ENCODE results near the gene NPAS4. TPM values are rescaled to one million over a fixed set of nuclear protein-coding genes. Genes with fewer than 3 reads are reported as not detected.

Gene NPAS4
- total and polyA plus RNA-seq, 8 donors, result 0.08 to 0.63 (median 0.14) TPM; not detected in 5

DNA sequence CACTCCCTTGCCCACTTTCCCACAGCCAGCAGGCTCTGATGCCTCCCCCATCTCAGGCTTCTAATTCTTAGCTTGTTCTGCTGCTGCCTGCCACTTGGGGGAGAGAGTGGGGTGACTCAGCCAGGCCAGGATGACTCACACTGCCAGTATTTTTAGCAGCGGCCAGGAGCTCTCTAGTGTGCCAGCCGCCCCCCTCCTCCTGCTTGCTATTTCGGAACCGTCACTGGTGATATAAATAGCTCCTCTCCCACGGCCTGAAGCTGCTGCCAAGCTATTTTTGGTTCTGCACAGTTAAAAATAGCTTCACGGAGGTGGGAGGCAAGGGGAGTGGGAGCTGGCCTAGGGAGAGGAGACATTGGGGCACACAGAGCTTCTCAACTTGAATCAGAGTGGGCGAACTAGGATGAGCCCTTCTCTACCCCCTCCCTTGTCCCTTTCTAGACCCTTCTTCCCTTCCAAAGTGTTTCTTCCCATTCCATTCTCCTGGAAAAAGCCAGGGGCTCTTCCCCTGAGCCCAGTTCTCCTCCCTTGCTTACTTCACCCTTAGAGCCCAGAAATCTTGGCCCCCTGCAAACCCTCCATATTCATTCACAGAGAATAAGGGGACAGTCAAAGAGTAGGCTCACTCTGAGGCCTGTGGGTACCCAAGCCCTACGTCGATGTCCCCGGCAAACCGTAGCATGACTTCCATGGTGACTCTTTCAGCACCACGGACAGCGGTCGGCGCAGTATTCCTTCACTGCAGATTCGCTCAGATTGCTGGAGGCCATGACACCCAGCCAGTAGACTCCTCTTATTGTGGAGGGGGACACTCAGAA is 2.5 kb upstream of the NPAS4 start:
- Histone ChIP-seq H3K27ac (no peak overlapping the region), H3K36me3 (no peaks in the 10 kb centered on the region), H3K9me3 (no peaks in the 10 kb centered on the region), H3K27me3 (peaks cover 0 to 4% (median 0%) of the 10 kb centered on the region in 4 donors), H3K4me3 (no peak overlapping the region), H3K4me1 (no peaks in the 10 kb centered on the region)
- FAIRE-seq (no peak), ATAC-seq (peak in 3 of 4 donors; percentile 40 to 68 (median 62)), DNase-seq (peak in 5 of 6 donors; percentile 24 to 79 (median 49))
- 8% methylated on average over 16 of the region's 16 CpGs for WGBS, 2 donors
- intact Hi-C loops (cut with DNase I), result loop anchor here in 2 of 3 donors (10.0 kb wide), 1 partner anchor 266 kb away; no protein-coding TSS in a partner anchor
- TF ChIP-seq, protein P1, sequence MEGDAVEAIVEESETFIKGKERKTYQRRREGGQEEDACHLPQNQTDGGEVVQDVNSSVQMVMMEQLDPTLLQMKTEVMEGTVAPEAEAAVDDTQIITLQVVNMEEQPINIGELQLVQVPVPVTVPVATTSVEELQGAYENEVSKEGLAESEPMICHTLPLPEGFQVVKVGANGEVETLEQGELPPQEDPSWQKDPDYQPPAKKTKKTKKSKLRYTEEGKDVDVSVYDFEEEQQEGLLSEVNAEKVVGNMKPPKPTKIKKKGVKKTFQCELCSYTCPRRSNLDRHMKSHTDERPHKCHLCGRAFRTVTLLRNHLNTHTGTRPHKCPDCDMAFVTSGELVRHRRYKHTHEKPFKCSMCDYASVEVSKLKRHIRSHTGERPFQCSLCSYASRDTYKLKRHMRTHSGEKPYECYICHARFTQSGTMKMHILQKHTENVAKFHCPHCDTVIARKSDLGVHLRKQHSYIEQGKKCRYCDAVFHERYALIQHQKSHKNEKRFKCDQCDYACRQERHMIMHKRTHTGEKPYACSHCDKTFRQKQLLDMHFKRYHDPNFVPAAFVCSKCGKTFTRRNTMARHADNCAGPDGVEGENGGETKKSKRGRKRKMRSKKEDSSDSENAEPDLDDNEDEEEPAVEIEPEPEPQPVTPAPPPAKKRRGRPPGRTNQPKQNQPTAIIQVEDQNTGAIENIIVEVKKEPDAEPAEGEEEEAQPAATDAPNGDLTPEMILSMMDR (IDR thresholded peaks at IDR 0.05), result no peak

DNA sequence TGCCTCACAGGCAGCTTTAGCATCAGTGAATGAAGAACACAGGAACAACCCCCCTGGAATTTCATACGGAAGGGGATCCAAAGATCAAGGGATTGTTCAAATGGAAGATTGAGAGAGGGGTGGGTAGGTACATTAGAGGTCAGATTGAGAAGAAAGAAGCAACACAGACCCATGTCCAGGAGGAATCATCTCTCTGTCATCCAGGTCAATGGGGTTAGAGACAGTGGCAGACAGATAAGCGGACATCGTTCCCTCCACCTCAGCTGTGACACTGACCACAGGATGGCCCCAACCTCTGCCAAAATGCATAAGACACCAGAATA is 1.9 kb upstream of the NPAS4 start:
- no peak overlapping the region for H3K27ac ChIP-seq
- DNase-seq, result no peak
- no peak overlapping the region for H3K4me3 ChIP-seq
- no peaks in the 10 kb centered on the region for H3K4me1 ChIP-seq
- WGBS, 2 donors, result 40 to 55% methylated on average over 3 of the region's 3 CpGs
- TF ChIP-seq, protein P1 (IDR thresholded peaks at IDR 0.05), result no peak
- ATAC-seq, result no peak
- H3K9me3 ChIP-seq, result no peaks in the 10 kb centered on the region
- no peaks in the 10 kb centered on the region for H3K36me3 ChIP-seq
- H3K27me3 ChIP-seq, result peaks cover 0 to 4% (median 0%) of the 10 kb centered on the region in 4 donors
- FAIRE-seq, result no peak
- intact Hi-C loops (cut with DNase I), result loop anchor here in 2 of 3 donors (10.0 kb wide), 1 partner anchor 266 kb away; no protein-coding TSS in a partner anchor

DNA sequence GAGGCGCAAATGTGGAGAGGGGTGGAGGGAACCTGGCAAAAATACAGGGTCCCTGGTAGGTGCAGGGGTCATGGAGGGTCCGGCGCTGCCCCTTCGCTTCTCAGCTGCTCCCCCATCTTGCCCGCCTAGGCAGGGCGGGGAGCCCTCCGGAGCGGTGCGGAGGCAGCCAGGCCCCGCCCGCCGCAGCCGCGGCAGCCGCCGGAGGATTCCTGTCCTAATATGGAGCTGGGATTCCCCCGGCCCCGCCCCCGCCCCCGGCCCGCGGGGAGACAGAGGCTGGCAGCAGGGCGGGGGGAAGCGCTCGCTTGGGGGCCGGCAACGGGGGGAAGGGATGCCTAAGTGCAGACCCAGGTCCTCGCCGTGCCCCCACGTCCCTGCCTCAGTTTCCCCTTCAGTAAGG is 1.0 kb upstream of the NPAS4 start:
- DNase-seq, result no peak
- TF ChIP-seq, protein P1 (IDR thresholded peaks at IDR 0.05), result no peak
- H3K27ac ChIP-seq, result no peak overlapping the region
- FAIRE-seq, result no peak
- intact Hi-C loops (cut with DNase I), result loop anchor here in 2 of 3 donors (10.0 kb wide), 1 partner anchor 265 kb away; no protein-coding TSS in a partner anchor
- no peaks in the 10 kb centered on the region for H3K36me3 ChIP-seq
- WGBS, 2 donors, result 4 to 6% methylated on average over 18 to 30 of the region's 30 CpGs
- H3K4me1 ChIP-seq, result no peaks in the 10 kb centered on the region
- no peak overlapping the region for H3K4me3 ChIP-seq
- ATAC-seq, result no peak
- H3K27me3 ChIP-seq, result peaks cover 0 to 4% (median 0%) of the 10 kb centered on the region in 4 donors
- H3K9me3 ChIP-seq, result no peaks in the 10 kb centered on the region

DNA sequence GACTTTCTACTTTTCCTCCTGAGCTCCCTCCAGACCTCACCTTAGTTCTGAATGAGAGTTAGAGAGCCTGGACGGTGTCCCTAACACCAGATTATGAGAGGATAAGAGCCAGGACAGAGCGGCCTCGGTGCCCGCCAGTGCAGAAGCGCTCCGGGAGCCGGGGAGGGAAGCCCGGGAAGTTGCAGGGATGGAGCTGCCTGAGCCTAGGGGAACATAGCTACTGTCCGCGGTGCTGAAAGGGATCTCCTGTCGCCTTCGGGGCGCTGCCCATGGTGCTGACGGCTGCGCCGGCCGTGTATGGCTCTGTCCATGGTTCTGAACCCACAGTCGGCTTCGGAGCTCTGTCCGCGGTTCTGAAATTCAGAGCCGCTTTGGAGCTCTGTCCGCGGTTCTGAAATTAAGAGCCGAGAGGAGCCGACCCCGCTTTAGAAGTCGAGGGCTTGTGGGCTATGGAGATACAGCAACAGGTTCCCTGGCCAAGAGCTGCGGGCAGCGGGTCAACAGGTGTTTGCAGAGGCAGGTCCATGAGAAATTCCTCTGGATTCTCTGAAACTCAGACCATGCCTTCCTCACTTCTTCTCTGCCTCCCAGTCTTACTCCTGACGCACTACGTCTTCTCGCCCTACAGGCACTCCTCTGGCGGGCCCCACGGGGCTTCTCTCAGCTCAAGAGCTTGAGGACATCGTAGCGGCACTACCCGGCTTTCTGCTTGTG is 814 bp downstream of the NPAS4 start:
- FAIRE-seq (no peak), DNase-seq (peak; percentile 82 to 95 (median 94)), ATAC-seq (peak; percentile 95 to 100 (median 97))
- WGBS, 2 donors, result 8 to 12% methylated on average over 38 of the region's 38 CpGs
- H3K27ac ChIP-seq, result no peak overlapping the region
- H3K9me3 ChIP-seq, result no peaks in the 10 kb centered on the region
- TF ChIP-seq, protein P1 (IDR thresholded peaks at IDR 0.05), result no peak
- H3K27me3 ChIP-seq, result peaks cover 0 to 4% (median 0%) of the 10 kb centered on the region in 4 donors
- no peak overlapping the region for H3K4me3 ChIP-seq
- no peaks in the 10 kb centered on the region for H3K4me1 ChIP-seq
- intact Hi-C loops (cut with DNase I), result no loop called here
- no peaks in the 10 kb centered on the region for H3K36me3 ChIP-seq

All from pancreas (tissue), 10 donors.